IMR-90 (cell line): ENCODE data around the gene HDGFL2. TPM values are rescaled to one million over a fixed set of nuclear protein-coding genes. Genes with fewer than 3 reads are reported as not detected.

Experiments
- ATAC-seq: fragments of 200-7000 bp; cut with Tn5 transposase; 2 replicates; pipeline ENCODE4 v1.9.1; 2020; ENCODE audit warnings: low read depth, mild to moderate bottlenecking, moderate library complexity
- BruUV-seq: library from RNA; stranded (reverse); fragments of 400-500 nt; replicated peaks from 2 replicates; lab custom pipeline; 2021; lab: Mats Ljungman, UMichigan
- CTCF ChIA-PET: fragments of 300-600 bp; formaldehyde crosslinking; extraction: SDS; loops from one replicate; lab custom pipeline; 2021; ENCODE audit warnings: antibody characterized with exemption; lab: Yijun Ruan, JAX
- POLR2A ChIA-PET: fragments of 300-600 bp; sonication (Branson Sonifier 250); formaldehyde crosslinking; loops from one replicate; lab custom pipeline; 2022; ENCODE audit warnings: antibody characterized with exemption; ENCODE audit not compliant: unreplicated experiment; lab: Charles Lee
- DNase-seq: peaks from one replicate; pipeline ENCODE4 v3.0.0; 2013
- H2AFZ ChIP-seq: replicated peaks from 2 replicates; pipeline ENCODE3; 2013; ENCODE audit warnings: low read length, mild to moderate bottlenecking; ENCODE audit not compliant: poor library complexity
- H2AK5ac ChIP-seq: 2 replicates; pipeline ENCODE4 v1.6.1; 2013; ENCODE audit warnings: low read depth, low read length, inconsistent platforms
- H2AK9ac ChIP-seq: replicated peaks from 2 replicates; pipeline ENCODE3; 2013; ENCODE audit warnings: mild to moderate bottlenecking, low read depth, low read length, moderate library complexity; ENCODE audit not compliant: poor library complexity
- H2BK120ac ChIP-seq: 2 replicates; pipeline ENCODE4 v1.6.1; 2013; ENCODE audit warnings: low read depth, low read length, inconsistent platforms
- H2BK15ac ChIP-seq: 3 replicates; pipeline ENCODE4 v1.6.1; 2013; ENCODE audit warnings: low read depth, low read length, inconsistent platforms
- H2BK20ac ChIP-seq: 2 replicates; pipeline ENCODE4 v1.6.1; 2013; ENCODE audit warnings: low read depth, mild to moderate bottlenecking, inconsistent platforms, low read length, moderate library complexity
- H2BK5ac ChIP-seq: 2 replicates; pipeline ENCODE4 v1.6.1; 2013; ENCODE audit warnings: mild to moderate bottlenecking, low read depth, low read length, inconsistent platforms; ENCODE audit not compliant: poor library complexity, severe bottlenecking
- H3K14ac ChIP-seq: replicated peaks from 2 replicates; pipeline ENCODE4 v1.6.1; 2013; ENCODE audit warnings: low read depth, low read length, inconsistent platforms
- H3K18ac ChIP-seq: 2 replicates; pipeline ENCODE4 v1.6.1; 2013; ENCODE audit warnings: low read depth, low read length, control low read depth
- H3K23ac ChIP-seq: 2 replicates; pipeline ENCODE4 v1.6.1; 2013; ENCODE audit warnings: low read depth, low read length, inconsistent platforms
- H3K27ac ChIP-seq: 2 replicates; pipeline ENCODE4 v1.5.1; 2013; ENCODE audit warnings: mild to moderate bottlenecking, control low read depth, low read length; ENCODE audit not compliant: insufficient read depth
- H3K27me3 ChIP-seq: 2 replicates; pipeline ENCODE4 v1.6.1; 2013; ENCODE audit warnings: low read length; ENCODE audit not compliant: control insufficient read depth, insufficient read depth
- H3K36me3 ChIP-seq: 2 replicates; pipeline ENCODE4 v1.6.1; 2013; ENCODE audit warnings: low read length, mixed read lengths; ENCODE audit not compliant: control insufficient read depth, insufficient read depth
- H3K4ac ChIP-seq: 2 replicates; pipeline ENCODE4 v1.6.1; 2013; ENCODE audit warnings: low read depth, low read length, inconsistent platforms
- H3K4me1 ChIP-seq: 2 replicates; pipeline ENCODE4 v1.6.1; 2013; ENCODE audit warnings: low read length, mixed read lengths; ENCODE audit not compliant: control insufficient read depth, insufficient read depth
- H3K4me2 ChIP-seq: 2 replicates; pipeline ENCODE4 v1.6.1; 2013; ENCODE audit warnings: low read depth, mild to moderate bottlenecking, control low read depth, low read length, moderate library complexity
- H3K4me3 ChIP-seq: 2 replicates; pipeline ENCODE4 v1.5.1; 2013; ENCODE audit warnings: low read depth, mild to moderate bottlenecking, control low read depth, low read length, moderate library complexity; ENCODE audit not compliant: insufficient read depth
- H3K56ac ChIP-seq: 2 replicates; pipeline ENCODE4 v1.6.1; 2013; ENCODE audit warnings: low read length, inconsistent platforms; ENCODE audit not compliant: insufficient read depth; ENCODE audit errors: extremely low read depth
- H3K79me1 ChIP-seq, 2 experiments: 2 replicates each; pipeline ENCODE4 v1.6.1; 2013; ENCODE audit warnings: low read length in 2 of 2, inconsistent platforms in 1 of 2, low read depth in 1 of 2
- H3K9ac ChIP-seq: 2 replicates; pipeline ENCODE4 v1.6.1; 2013; ENCODE audit warnings: low read depth, low read length, control low read depth
- H3K9me1 ChIP-seq: 2 replicates; pipeline ENCODE4 v1.6.1; 2013; ENCODE audit warnings: low read length, inconsistent platforms; ENCODE audit not compliant: insufficient read depth
- H3K9me3 ChIP-seq: 2 replicates; pipeline ENCODE4 v1.6.1; 2013; ENCODE audit warnings: low read length; ENCODE audit not compliant: control insufficient read depth, insufficient read depth
- H4K20me1 ChIP-seq: 2 replicates; pipeline ENCODE4 v1.6.1; 2013; ENCODE audit warnings: low read length, inconsistent platforms; ENCODE audit not compliant: insufficient read depth
- H4K5ac ChIP-seq: 2 replicates; pipeline ENCODE4 v1.6.1; 2013; ENCODE audit warnings: mild to moderate bottlenecking, low read depth, low read length, control low read depth
- H4K8ac ChIP-seq, 2 experiments: 2 replicates each; pipeline ENCODE4 v1.6.1; 2013; ENCODE audit warnings: low read depth in 2 of 2, low read length in 2 of 2, control low read depth in 1 of 2, inconsistent platforms in 1 of 2
- H4K91ac ChIP-seq: 2 replicates; pipeline ENCODE4 v1.6.1; 2013; ENCODE audit warnings: low read depth, low read length, inconsistent platforms; ENCODE audit not compliant: insufficient read depth
- CEBPB ChIP-seq: IDR thresholded peaks from 2 replicates; pipeline ENCODE4 v1.6.1; 2012; ENCODE audit warnings: low read depth, low read length, improper control_type of control experiment
- CHD1 ChIP-seq: IDR thresholded peaks from 2 replicates; pipeline ENCODE4 v1.6.1; 2012; ENCODE audit warnings: low read depth, low read length, improper control_type of control experiment
- FOS ChIP-seq: fragments of 150-350 bp; IDR thresholded peaks from 2 replicates; pipeline ENCODE4 v1.6.1; 2016; ENCODE audit warnings: low read depth, low read length
- MAZ ChIP-seq: IDR thresholded peaks from 2 replicates; pipeline ENCODE4 v1.6.1; 2012; ENCODE audit warnings: low read depth, mild to moderate bottlenecking, low read length, improper control_type of control experiment, moderate library complexity, borderline replicate concordance
- MXI1 ChIP-seq: IDR thresholded peaks from 2 replicates; pipeline ENCODE4 v1.6.1; 2012; ENCODE audit warnings: low read depth, mild to moderate bottlenecking, low read length, moderate library complexity, borderline replicate concordance
- POLR2A ChIP-seq: IDR thresholded peaks from 2 replicates; pipeline ENCODE4 v1.6.1; 2012; ENCODE audit warnings: mild to moderate bottlenecking, low read depth, low read length
- RCOR1 ChIP-seq: IDR thresholded peaks from 2 replicates; pipeline ENCODE4 v1.6.1; 2012; ENCODE audit warnings: mild to moderate bottlenecking, low read length, improper control_type of control experiment; ENCODE audit not compliant: insufficient replicate concordance
- RFX5 ChIP-seq: IDR thresholded peaks from 2 replicates; pipeline ENCODE4 v1.8.0; 2012; ENCODE audit warnings: low read depth, mild to moderate bottlenecking, low read length, moderate library complexity
- WGBS, 2 experiments: methylation state at CpG; one replicate each; pipeline versions ENCODE4 v1.1.5 to v1.1.7; 2013; ENCODE audit warnings: missing lambda C conversion rate in 2 of 2; ENCODE audit not compliant: insufficient read length in 1 of 2; ENCODE audit errors: extremely low coverage in 2 of 2; 5-methylcytosine and 5-hydroxymethylcytosine counted together
- dilution Hi-C: fragments of 300-500 bp; cut with HindIII; formaldehyde crosslinking; loops from one replicate; pipeline ENCODE4 v1.14.3; 2018; ENCODE audit warnings: low sequenced_read_pairs; ENCODE audit not compliant: unreplicated experiment
- in situ Hi-C: fragments of 300-500 bp; cut with MboI; formaldehyde crosslinking; loops from 3 replicates; pipeline ENCODE4 v1.14.3; 2019; ENCODE audit warnings: low sequenced_read_pairs, inconsistent platforms, mixed read lengths
- intact Hi-C: fragments of 100-400 bp; cut with micrococcal nuclease; formaldehyde crosslinking; loops from 2 replicates; pipeline ENCODE4 v1.10.0; 2022
- polyA plus RNA-seq, 3 experiments: library from polyadenylated mRNA; depleted of rRNA; stranded (reverse); fragments of >200 nt; gene quantifications; 2 replicates each; pipeline ENCODE4 v1.2.3, GENCODE V29; 2012; ENCODE audit warnings: low replicate concordance in 1 of 3
- total RNA-seq: library from RNA; depleted of rRNA; stranded (reverse); fragments of >200 nt; gene quantifications from 2 replicates; pipeline ENCODE4 v1.2.3, GENCODE V29; 2012

Gene HDGFL2
- total and polyA plus RNA-seq, 2 of the 4 experiments (the other 2 are of a cell fraction): 35.8 to 48.5 TPM

- in situ Hi-C loops: no loop called here
Measured at GRCh38 chr19:4521170-4521887, 49.2 kb downstream of the HDGFL2 start.

More at GRCh38 chr19:4521170-4521887, 49.2 kb downstream of the HDGFL2 start:
- DNase-seq (no peak), ATAC-seq (no peak)
- H3K4ac ChIP-seq: no peak overlapping the region
- no peak overlapping the region for H2AFZ ChIP-seq
- no peak overlapping the region for H3K18ac ChIP-seq
- H3K9me1 ChIP-seq: no peaks in the 10 kb centered on the region
- no peak overlapping the region for H3K4me2 ChIP-seq
- no TSS peak for BruUV-seq
- H3K9me3 ChIP-seq: no peaks in the 10 kb centered on the region
- no peak overlapping the region for H4K91ac ChIP-seq
- H3K36me3 ChIP-seq: no peaks in the 10 kb centered on the region
- WGBS, 2 experiments: 95% methylated on average over 6 of the region's 11 CpGs; no CpG with 5 or more reads in 1 of the 2 experiments
- H2BK120ac ChIP-seq: no peak overlapping the region
- H3K27me3 ChIP-seq: peaks cover 12% of the 10 kb centered on the region; the same call in 1 of the 2 replicates
- H2BK5ac ChIP-seq: no peak overlapping the region
- no peak overlapping the region for H2BK20ac ChIP-seq
- no peak overlapping the region for H2AK5ac ChIP-seq
- H3K23ac ChIP-seq: no peak overlapping the region
- H3K27ac ChIP-seq: no peak overlapping the region
- intact Hi-C loops (no loop called here), dilution Hi-C loops (no loop called here)
- H3K56ac ChIP-seq: no peak overlapping the region
- CTCF ChIA-PET: no interaction called here
- peaks cover 9% of the 10 kb centered on the region for H3K4me1 ChIP-seq
- TF ChIP-seq POLR2A: no peak
- no peak for TF ChIP-seq MAZ
- no peak for TF ChIP-seq RCOR1
- no peak for TF ChIP-seq CEBPB
- no peak for TF ChIP-seq FOS
- no peak for TF ChIP-seq CHD1
- TF ChIP-seq MXI1: no peak
- no peak for TF ChIP-seq RFX5
- H4K20me1 ChIP-seq: no peaks in the 10 kb centered on the region
- no peak overlapping the region for H4K5ac ChIP-seq
- POLR2A ChIA-PET: no interaction called here
- H2BK15ac ChIP-seq: no peak overlapping the region
- no peaks in the 10 kb centered on the region for H3K79me1 ChIP-seq
- no peak overlapping the region for H3K9ac ChIP-seq
- H4K8ac ChIP-seq: no peak overlapping the region
- peak overlapping the region; percentile 65 for H2AK9ac ChIP-seq
- H3K14ac ChIP-seq: no peak overlapping the region
- H3K4me3 ChIP-seq: no peak overlapping the region
